Neuronal stem cell (in vitro differentiated cells): Measurements from ENCODE around the gene APMAP.
A peak's percentile ranks its signal among the peaks of the same experiment; 100 is the strongest.

ENCODE experiments used
- DNase-seq: peaks from one replicate; pipeline ENCODE4 v3.0.0-alpha.2; 2013; ENCODE audit warnings: low spot score
- H2AFZ ChIP-seq: one replicate; pipeline ENCODE4 v1.6.1; 2013; ENCODE audit warnings: mild to moderate bottlenecking, low read length, inconsistent platforms
- H2AK5ac ChIP-seq: 2 replicates; pipeline ENCODE4 v1.6.1; 2013; ENCODE audit warnings: low read depth, mild to moderate bottlenecking, inconsistent platforms, low read length, moderate library complexity, mixed read lengths
- H2BK120ac ChIP-seq: 2 replicates; pipeline ENCODE4 v1.6.1; 2013; ENCODE audit warnings: low read depth, mild to moderate bottlenecking, inconsistent platforms, low read length, moderate library complexity, mixed read lengths
- H2BK12ac ChIP-seq: one replicate; pipeline ENCODE4 v1.6.1; 2013; ENCODE audit warnings: low read length, inconsistent platforms
- H2BK15ac ChIP-seq: 2 replicates; pipeline ENCODE4 v1.6.1; 2013; ENCODE audit warnings: mild to moderate bottlenecking, low read length, inconsistent platforms, mixed read lengths
- H2BK5ac ChIP-seq: one replicate; pipeline ENCODE4 v1.6.1; 2013; ENCODE audit warnings: inconsistent platforms, mild to moderate bottlenecking, low read length, moderate library complexity
- H3K14ac ChIP-seq: one replicate; pipeline ENCODE4 v1.6.1; 2013; ENCODE audit warnings: low read length, inconsistent platforms
- H3K18ac ChIP-seq: 2 replicates; pipeline ENCODE4 v1.6.1; 2013; ENCODE audit warnings: low read length, inconsistent platforms
- H3K23ac ChIP-seq: 2 replicates; pipeline ENCODE4 v1.6.1; 2013; ENCODE audit warnings: low read depth, mild to moderate bottlenecking, mixed read lengths, low read length, inconsistent platforms; ENCODE audit not compliant: poor library complexity
- H3K27ac ChIP-seq: replicated peaks from 3 replicates; pipeline ENCODE4 v1.5.1; 2013; ENCODE audit warnings: low read length, inconsistent platforms
- H3K27me3 ChIP-seq, 3 experiments: 2 replicates each; pipeline ENCODE4 v1.6.1; 2013; ENCODE audit warnings: low read length in 3 of 3, mild to moderate bottlenecking in 2 of 3, inconsistent platforms in 1 of 3, low read depth in 1 of 3, mixed read lengths in 1 of 3, moderate library complexity in 1 of 3; ENCODE audit not compliant: control insufficient read depth in 3 of 3, insufficient read depth in 3 of 3
- H3K36me3 ChIP-seq, 2 donors: replicated peaks in 1 of 2; 2 replicates each; pipeline ENCODE4 v1.6.1; 2013; ENCODE audit warnings: low read length in 2 of 2; ENCODE audit not compliant: control insufficient read depth in 2 of 2, insufficient read depth in 2 of 2
- H3K4ac ChIP-seq: 2 replicates; pipeline ENCODE4 v1.6.1; 2013; ENCODE audit warnings: inconsistent platforms, mild to moderate bottlenecking, low read length, moderate library complexity
- H3K4me1 ChIP-seq, 2 donors: 1 replicate in 1 of 2; 2 replicates in 1 of 2; pipeline ENCODE4 v1.6.1; 2013; ENCODE audit warnings: low read length in 2 of 2, low read depth in 1 of 2; ENCODE audit not compliant: control insufficient read depth in 2 of 2, insufficient read depth in 1 of 2
- H3K4me2 ChIP-seq: one replicate; pipeline ENCODE4 v1.6.1; 2013; ENCODE audit warnings: mild to moderate bottlenecking, low read length, inconsistent platforms; ENCODE audit not compliant: insufficient read depth, poor library complexity, severe bottlenecking
- H3K4me3 ChIP-seq, 2 donors: 2 replicates each; pipeline ENCODE4 v1.5.1; 2013; ENCODE audit warnings: low read length in 2 of 2, mild to moderate bottlenecking in 2 of 2, inconsistent platforms in 1 of 2, moderate library complexity in 1 of 2
- H3K79me1 ChIP-seq: one replicate; pipeline ENCODE4 v1.6.1; 2013; ENCODE audit warnings: low read depth, mild to moderate bottlenecking, inconsistent platforms, low read length, moderate library complexity
- H3K9ac ChIP-seq: one replicate; pipeline ENCODE4 v1.6.1; 2013; ENCODE audit warnings: mild to moderate bottlenecking, low read depth, low read length, inconsistent platforms; ENCODE audit not compliant: poor library complexity
- H3K9me3 ChIP-seq, 2 donors: replicated peaks in 1 of 2; 2 replicates each; pipeline versions ENCODE3 to v1.6.1; 2013; ENCODE audit warnings: low read length in 2 of 2, mild to moderate bottlenecking in 2 of 2, inconsistent platforms in 1 of 2, low read depth in 1 of 2, mixed read lengths in 1 of 2, moderate library complexity in 1 of 2; ENCODE audit not compliant: control insufficient read depth in 2 of 2, insufficient read depth in 1 of 2
- H4K8ac ChIP-seq: one replicate; pipeline ENCODE4 v1.6.1; 2013; ENCODE audit warnings: low read depth, mild to moderate bottlenecking, inconsistent platforms, low read length, moderate library complexity
- H4K91ac ChIP-seq: one replicate; pipeline ENCODE4 v1.6.1; 2013; ENCODE audit warnings: low read length, low read depth, mild to moderate bottlenecking, inconsistent platforms; ENCODE audit not compliant: poor library complexity
- WGBS, 2 donors: extraction: QIAGEN DNeasy Blood & Tissue Kit; methylation state at CpG; one replicate each; pipeline ENCODE4 v1.1.7; 2013; ENCODE audit warnings: missing lambda C conversion rate in 2 of 2, mixed read lengths in 1 of 2; ENCODE audit not compliant: insufficient read length in 2 of 2, insufficient replicate concordance in 1 of 2; ENCODE audit errors: extremely low coverage in 2 of 2; 5-methylcytosine and 5-hydroxymethylcytosine counted together

Gene APMAP

GRCh38 chr20:25017257-25017803 is 24.8 kb upstream of the APMAP start:
- Histone ChIP-seq H3K18ac (no peak overlapping the region), H3K27ac (no peak overlapping the region), H2BK15ac (no peak overlapping the region), H4K91ac (no peak overlapping the region), H2AFZ (no peak overlapping the region), H3K4me1 (no peaks in the 10 kb centered on the region), H3K79me1 (no peaks in the 10 kb centered on the region), H3K4ac (no peak overlapping the region), H2AK5ac (no peak overlapping the region), H3K23ac (no peak overlapping the region), H3K4me2 (no peak overlapping the region), H3K9me3 (no peaks in the 10 kb centered on the region), H3K4me3 (no peak overlapping the region), H3K36me3 (no peaks in the 10 kb centered on the region), H4K8ac (no peak overlapping the region), H2BK5ac (no peak overlapping the region), H3K9ac (no peak overlapping the region), H3K27me3 (peaks cover 0 to 13% (median 0%) of the 10 kb centered on the region in 3 experiments), H3K14ac (peak overlapping the region; percentile 0), H2BK120ac (no peak overlapping the region), H2BK12ac (no peak overlapping the region)
- no CpG with 5 or more reads among the region's 14 CpGs for WGBS, 2 donors
- DNase-seq = no peak

- H3K79me1 ChIP-seq = no peaks in the 10 kb centered on the region
- H3K9ac ChIP-seq = no peak overlapping the region
- H3K27ac ChIP-seq = no peak overlapping the region
- H2AK5ac ChIP-seq = no peak overlapping the region
- no peak overlapping the region for H3K4ac ChIP-seq
- WGBS, 2 donors = no CpG with 5 or more reads among the region's 11 CpGs
- H4K91ac ChIP-seq = no peak overlapping the region
- peak overlapping the region; percentile 26 for H3K14ac ChIP-seq
- H3K36me3 ChIP-seq = no peaks in the 10 kb centered on the region
- no peak overlapping the region for H2BK120ac ChIP-seq
- no peak overlapping the region for H2BK12ac ChIP-seq
- no peak for DNase-seq
- no peaks in the 10 kb centered on the region for H3K4me1 ChIP-seq
- H3K9me3 ChIP-seq = no peaks in the 10 kb centered on the region
- no peak overlapping the region for H3K4me3 ChIP-seq
- H4K8ac ChIP-seq = no peak overlapping the region
- H3K23ac ChIP-seq = no peak overlapping the region
- H2BK5ac ChIP-seq = no peak overlapping the region
- peaks cover 0 to 19% (median 0%) of the 10 kb centered on the region in 3 experiments for H3K27me3 ChIP-seq
- no peak overlapping the region for H2AFZ ChIP-seq
- H3K4me2 ChIP-seq = no peak overlapping the region
- no peak overlapping the region for H2BK15ac ChIP-seq
- H3K18ac ChIP-seq = peak overlapping the region; percentile 24
Measured at GRCh38 chr20:25016471-25016870, 23.9 kb upstream of the APMAP start.

GRCh38 chr20:25015986-25016385 is 23.4 kb upstream of the APMAP start:
- Histone ChIP-seq H3K9me3 (no peaks in the 10 kb centered on the region), H3K23ac (no peak overlapping the region), H2AK5ac (no peak overlapping the region), H3K14ac (no peak overlapping the region), H3K36me3 (no peaks in the 10 kb centered on the region), H3K79me1 (no peaks in the 10 kb centered on the region), H3K4ac (no peak overlapping the region), H2BK120ac (no peak overlapping the region), H3K9ac (no peak overlapping the region), H3K27ac (no peak overlapping the region), H3K4me1 (no peaks in the 10 kb centered on the region), H3K27me3 (peaks cover 0 to 21% (median 0%) of the 10 kb centered on the region in 3 experiments), H2BK15ac (no peak overlapping the region), H3K4me3 (no peak overlapping the region), H2AFZ (no peak overlapping the region), H2BK5ac (no peak overlapping the region), H3K18ac (peak overlapping the region; percentile 21), H3K4me2 (no peak overlapping the region), H4K91ac (no peak overlapping the region), H2BK12ac (no peak overlapping the region), H4K8ac (no peak overlapping the region)
- no peak for DNase-seq
- WGBS, 2 donors = no CpG with 5 or more reads among the region's 11 CpGs

GRCh38 chr20:25014816-25015215 is 22.3 kb upstream of the APMAP start:
- Histone ChIP-seq H3K18ac (no peak overlapping the region), H2AFZ (no peak overlapping the region), H3K27me3 (peaks cover 0 to 25% (median 0%) of the 10 kb centered on the region in 3 experiments), H2AK5ac (peak overlapping the region; percentile 36), H3K79me1 (no peaks in the 10 kb centered on the region), H2BK5ac (no peak overlapping the region), H3K23ac (no peak overlapping the region), H3K4me2 (no peak overlapping the region), H2BK15ac (no peak overlapping the region), H4K8ac (no peak overlapping the region), H2BK120ac (no peak overlapping the region), H4K91ac (no peak overlapping the region), H3K36me3 (no peaks in the 10 kb centered on the region), H3K9me3 (no peaks in the 10 kb centered on the region), H3K4me1 (no peaks in the 10 kb centered on the region), H3K14ac (no peak overlapping the region), H3K27ac (no peak overlapping the region), H2BK12ac (no peak overlapping the region), H3K4me3 (no peak overlapping the region), H3K4ac (no peak overlapping the region), H3K9ac (no peak overlapping the region)
- no peak for DNase-seq
- WGBS, 2 donors = no CpG with 5 or more reads among the region's 11 CpGs
